ENCODE results near the gene CYP2A7.
"Not testable (repeated sequence)": the region's sequence is repeated elsewhere in the genome, so short reads cannot be mapped to it uniquely, and the experiment has no call there.

DNA sequence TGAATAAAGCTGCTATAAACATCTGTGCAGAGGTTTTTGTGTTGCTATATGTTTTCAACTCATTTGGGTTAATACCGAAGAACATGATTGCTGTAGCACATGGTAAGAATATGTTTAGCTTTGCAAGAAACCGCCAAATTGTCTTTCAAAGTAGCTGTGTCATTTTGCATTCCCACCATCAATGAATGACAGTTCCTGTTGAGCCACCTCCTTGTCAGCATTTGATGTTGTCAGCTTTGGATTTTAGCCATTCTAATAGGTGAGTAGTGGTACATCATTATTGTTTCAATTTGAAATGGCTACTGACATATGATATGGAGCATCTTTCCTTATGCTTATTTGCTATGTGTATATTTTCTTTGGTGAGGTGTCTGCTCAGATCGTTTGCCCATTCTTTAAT is 40.0 kb downstream of the CYP2A7 start:
- TF ChIP-seq, protein P1, sequence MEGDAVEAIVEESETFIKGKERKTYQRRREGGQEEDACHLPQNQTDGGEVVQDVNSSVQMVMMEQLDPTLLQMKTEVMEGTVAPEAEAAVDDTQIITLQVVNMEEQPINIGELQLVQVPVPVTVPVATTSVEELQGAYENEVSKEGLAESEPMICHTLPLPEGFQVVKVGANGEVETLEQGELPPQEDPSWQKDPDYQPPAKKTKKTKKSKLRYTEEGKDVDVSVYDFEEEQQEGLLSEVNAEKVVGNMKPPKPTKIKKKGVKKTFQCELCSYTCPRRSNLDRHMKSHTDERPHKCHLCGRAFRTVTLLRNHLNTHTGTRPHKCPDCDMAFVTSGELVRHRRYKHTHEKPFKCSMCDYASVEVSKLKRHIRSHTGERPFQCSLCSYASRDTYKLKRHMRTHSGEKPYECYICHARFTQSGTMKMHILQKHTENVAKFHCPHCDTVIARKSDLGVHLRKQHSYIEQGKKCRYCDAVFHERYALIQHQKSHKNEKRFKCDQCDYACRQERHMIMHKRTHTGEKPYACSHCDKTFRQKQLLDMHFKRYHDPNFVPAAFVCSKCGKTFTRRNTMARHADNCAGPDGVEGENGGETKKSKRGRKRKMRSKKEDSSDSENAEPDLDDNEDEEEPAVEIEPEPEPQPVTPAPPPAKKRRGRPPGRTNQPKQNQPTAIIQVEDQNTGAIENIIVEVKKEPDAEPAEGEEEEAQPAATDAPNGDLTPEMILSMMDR (IDR thresholded peaks at IDR 0.05) = not testable (repeated sequence)
- not testable (repeated sequence) for TF ChIP-seq POLR2A (IDR thresholded peaks at IDR 0.05; ENCODE audit: low read depth); POLR2AphosphoS5 (IDR thresholded peaks at IDR 0.05)

Measured in esophagus muscularis mucosa (tissue), 3 donors.